Measurements from ENCODE around the gene CBFA2T2.
"Not testable (repeated sequence)": the region's sequence is repeated elsewhere in the genome, so short reads cannot be mapped to it uniquely, and the experiment has no call there.

Gene CBFA2T2

GRCh38 chr20:33444797-33445560 is 44.9 kb upstream of the CBFA2T2 start:
- in situ Hi-C loops (cut with HindIII; ENCODE audit: low sequenced_read_pairs) = no loop called here
- DNase-seq (ENCODE audit: low read depth, low spot score) = no peak
- H3K4me3 ChIP-seq (ENCODE audit: low read depth, low read length) = no peak overlapping the region
- TF ChIP-seq CTCF (IDR thresholded peaks at IDR 0.05; ENCODE audit: low read depth, low read length) = no peak

- in situ Hi-C loops (cut with HindIII; ENCODE audit: low sequenced_read_pairs) = no loop called here
- no peak overlapping the region for H3K4me3 ChIP-seq (ENCODE audit: low read depth, low read length)
- TF ChIP-seq CTCF (IDR thresholded peaks at IDR 0.05; ENCODE audit: low read depth, low read length) = no peak
- no peak for DNase-seq (ENCODE audit: low read depth, low spot score)
Observed at GRCh38 chr20:33445881-33446625, 43.8 kb upstream of the CBFA2T2 start.

GRCh38 chr20:33450867-33451266 is 39.0 kb upstream of the CBFA2T2 start:
- no peak for DNase-seq (ENCODE audit: low read depth, low spot score)
- in situ Hi-C loops (cut with HindIII; ENCODE audit: low sequenced_read_pairs) = no loop called here
- no peak overlapping the region for H3K4me3 ChIP-seq (ENCODE audit: low read depth, low read length)
- TF ChIP-seq CTCF (IDR thresholded peaks at IDR 0.05; ENCODE audit: low read depth, low read length) = no peak

GRCh38 chr20:33456916-33457642 is 32.8 kb upstream of the CBFA2T2 start:
- peak; percentile 69 for DNase-seq (ENCODE audit: low read depth, low spot score)
- H3K4me3 ChIP-seq (ENCODE audit: low read depth, low read length); in situ Hi-C loops (cut with HindIII; ENCODE audit: low sequenced_read_pairs): not testable (repeated sequence)
- TF ChIP-seq CTCF (IDR thresholded peaks at IDR 0.05; ENCODE audit: low read depth, low read length) = peak; percentile 97

- DNase-seq (ENCODE audit: low read depth, low spot score) = no peak
- H3K4me3 ChIP-seq (ENCODE audit: low read depth, low read length) = no peak overlapping the region
- in situ Hi-C loops (cut with HindIII; ENCODE audit: low sequenced_read_pairs) = no loop called here
- no peak for TF ChIP-seq CTCF (IDR thresholded peaks at IDR 0.05; ENCODE audit: low read depth, low read length)
Observed at GRCh38 chr20:33459599-33459998, 30.3 kb upstream of the CBFA2T2 start.

GRCh38 chr20:33460711-33461110 is 29.2 kb upstream of the CBFA2T2 start:
- no peak for DNase-seq (ENCODE audit: low read depth, low spot score)
- TF ChIP-seq CTCF (IDR thresholded peaks at IDR 0.05; ENCODE audit: low read depth, low read length) = no peak
- in situ Hi-C loops (cut with HindIII; ENCODE audit: low sequenced_read_pairs) = no loop called here
- no peak overlapping the region for H3K4me3 ChIP-seq (ENCODE audit: low read depth, low read length)
